OCI-LY1 (cell line): ENCODE results near the gene GJC2.

Experiments used
- H2AFZ ChIP-seq: fragments of 200-600 bp; sonication (generic), shearing (Covaris generic); 2 replicates; pipeline ENCODE4 v1.6.0; 2014; ENCODE audit warnings: antibody characterized with exemption, mild to moderate bottlenecking, low read length
- H3F3A ChIP-seq: fragments of 200-600 bp; sonication (generic), shearing (Covaris generic); 2 replicates; pipeline ENCODE4 v1.6.0; 2014; ENCODE audit warnings: mild to moderate bottlenecking, antibody characterized with exemption, low read length, moderate library complexity; ENCODE audit not compliant: insufficient read depth
- H3K27ac ChIP-seq: fragments of 200-600 bp; sonication (generic); 2 replicates; pipeline ENCODE4 v1.5.1; 2014; ENCODE audit warnings: low read length, mixed run types, mild to moderate bottlenecking, low read depth; ENCODE audit not compliant: poor library complexity, severe bottlenecking
- H3K27me3 ChIP-seq: fragments of 200-600 bp; sonication (generic); 2 replicates; pipeline ENCODE4 v1.6.0; 2014; ENCODE audit warnings: antibody characterized with exemption, mild to moderate bottlenecking, low read length, moderate library complexity; ENCODE audit not compliant: insufficient read depth
- H3K36me3 ChIP-seq: fragments of 200-600 bp; sonication (generic); 2 replicates; pipeline ENCODE4 v1.6.1; 2014; ENCODE audit warnings: mild to moderate bottlenecking, antibody characterized with exemption, low read length, moderate library complexity, mixed read lengths; ENCODE audit not compliant: insufficient read depth
- H3K4me1 ChIP-seq: fragments of 200-600 bp; sonication (generic); 2 replicates; pipeline ENCODE4 v1.5.1; 2014; ENCODE audit warnings: mild to moderate bottlenecking, low read length, moderate library complexity; ENCODE audit not compliant: insufficient read depth, severe bottlenecking
- H3K4me2 ChIP-seq: fragments of 200-600 bp; sonication (generic), shearing (Covaris generic); 2 replicates; pipeline ENCODE4 v1.6.1; 2014; ENCODE audit warnings: low read length
- H3K4me3 ChIP-seq: fragments of 200-600 bp; sonication (generic); 2 replicates; pipeline ENCODE4 v1.5.1; 2014; ENCODE audit warnings: low read length, low read depth, mild to moderate bottlenecking, mixed read lengths; ENCODE audit not compliant: poor library complexity, severe bottlenecking
- H3K79me2 ChIP-seq: fragments of 200-600 bp; shearing (Covaris generic); 2 replicates; pipeline ENCODE4 v1.6.1; 2016; ENCODE audit warnings: mixed run types, low read length, mixed read lengths; ENCODE audit not compliant: insufficient read depth
- H3K9ac ChIP-seq: fragments of 200-600 bp; sonication (generic), shearing (Covaris generic); 2 replicates; pipeline ENCODE4 v1.6.1; 2014; ENCODE audit warnings: mild to moderate bottlenecking, low read length, mixed read lengths
- H3K9me2 ChIP-seq: fragments of 200-600 bp; sonication (generic), shearing (Covaris generic); 2 replicates; pipeline ENCODE4 v1.6.1; 2014; ENCODE audit warnings: low read depth, mild to moderate bottlenecking, low read length, mixed read lengths
- H3K9me3 ChIP-seq: fragments of 200-600 bp; shearing (Covaris generic); 2 replicates; pipeline ENCODE4 v1.6.1; 2014; ENCODE audit warnings: low read length, mixed read lengths
- H4K20me1 ChIP-seq: fragments of 200-600 bp; sonication (generic), shearing (Covaris generic); 2 replicates; pipeline ENCODE4 v1.6.0; 2016; ENCODE audit warnings: mild to moderate bottlenecking, low read length; ENCODE audit not compliant: insufficient read depth
- EZH2 ChIP-seq: fragments of 200-600 bp; sonication (generic), shearing (Covaris generic); IDR thresholded peaks from 2 replicates; pipeline ENCODE4 v1.8.0; 2017; ENCODE audit warnings: borderline replicate concordance, mixed run types, mild to moderate bottlenecking, antibody characterized with exemption, low read length, moderate library complexity, mixed read lengths
- TF ChIP-seq, protein P1 (sequence below): fragments of 200-600 bp; sonication (generic), shearing (Covaris generic); IDR thresholded peaks from 2 replicates; pipeline ENCODE4 v1.5.1; 2017; ENCODE audit warnings: mild to moderate bottlenecking, antibody characterized with exemption, low read length, moderate library complexity, mixed read lengths

Gene GJC2

DNA sequence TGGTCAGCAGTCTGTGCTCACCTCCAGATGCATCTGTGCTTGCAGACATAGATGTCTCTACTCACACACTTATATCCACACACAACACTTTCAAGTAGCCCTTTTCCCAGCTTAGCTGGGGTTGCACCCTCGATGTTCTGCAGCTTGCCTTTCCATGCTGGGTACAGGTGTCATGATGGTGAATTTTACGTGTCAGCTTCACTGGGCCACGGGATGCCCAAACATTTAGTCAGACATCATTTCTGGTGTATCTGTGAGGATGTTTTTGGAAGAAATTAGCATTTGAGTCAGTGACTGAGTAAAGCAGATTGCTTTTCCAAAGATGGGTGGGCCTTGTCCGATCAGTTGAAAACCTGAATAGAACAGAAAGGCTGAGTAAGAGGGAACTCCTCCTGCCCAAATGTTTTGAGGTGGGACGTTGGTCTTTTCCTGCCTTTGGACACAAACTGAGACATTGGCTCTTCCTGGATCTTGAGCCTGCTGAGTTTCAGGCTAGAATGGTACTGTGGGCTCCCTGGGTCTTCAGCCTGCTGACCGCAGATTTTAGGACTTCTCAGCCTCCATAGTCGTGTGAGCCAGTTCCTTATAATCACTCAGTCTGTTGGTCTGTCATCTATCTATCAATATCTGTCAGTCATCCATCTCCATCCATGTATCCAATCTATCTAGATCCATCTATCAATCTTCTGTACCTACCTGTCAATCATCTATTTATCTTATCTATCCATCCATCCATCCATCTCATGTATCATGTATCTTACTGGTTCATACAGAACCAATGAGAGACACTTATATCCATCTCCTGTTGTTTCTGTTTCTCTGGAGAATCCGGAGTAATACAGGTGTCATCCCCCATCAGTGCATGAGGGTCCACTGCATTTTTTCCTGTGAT, 45.4 kb downstream of the GJC2 start:
- Histone ChIP-seq H4K20me1 (no peaks in the 10 kb centered on the region), H3K9me3 (peaks cover 14% of the 10 kb centered on the region), H3K27me3 (no peaks in the 10 kb centered on the region), H3K27ac (no peak overlapping the region), H3K4me3 (no peak overlapping the region), H3K79me2 (no peaks in the 10 kb centered on the region), H2AFZ (no peak overlapping the region), H3K4me2 (no peak overlapping the region), H3K9ac (no peak overlapping the region), H3K9me2 (no peaks in the 10 kb centered on the region), H3F3A (no peaks in the 10 kb centered on the region), H3K4me1 (no peaks in the 10 kb centered on the region), H3K36me3 (no peaks in the 10 kb centered on the region)
- TF ChIP-seq EZH2: no peak
- TF ChIP-seq, protein P1, sequence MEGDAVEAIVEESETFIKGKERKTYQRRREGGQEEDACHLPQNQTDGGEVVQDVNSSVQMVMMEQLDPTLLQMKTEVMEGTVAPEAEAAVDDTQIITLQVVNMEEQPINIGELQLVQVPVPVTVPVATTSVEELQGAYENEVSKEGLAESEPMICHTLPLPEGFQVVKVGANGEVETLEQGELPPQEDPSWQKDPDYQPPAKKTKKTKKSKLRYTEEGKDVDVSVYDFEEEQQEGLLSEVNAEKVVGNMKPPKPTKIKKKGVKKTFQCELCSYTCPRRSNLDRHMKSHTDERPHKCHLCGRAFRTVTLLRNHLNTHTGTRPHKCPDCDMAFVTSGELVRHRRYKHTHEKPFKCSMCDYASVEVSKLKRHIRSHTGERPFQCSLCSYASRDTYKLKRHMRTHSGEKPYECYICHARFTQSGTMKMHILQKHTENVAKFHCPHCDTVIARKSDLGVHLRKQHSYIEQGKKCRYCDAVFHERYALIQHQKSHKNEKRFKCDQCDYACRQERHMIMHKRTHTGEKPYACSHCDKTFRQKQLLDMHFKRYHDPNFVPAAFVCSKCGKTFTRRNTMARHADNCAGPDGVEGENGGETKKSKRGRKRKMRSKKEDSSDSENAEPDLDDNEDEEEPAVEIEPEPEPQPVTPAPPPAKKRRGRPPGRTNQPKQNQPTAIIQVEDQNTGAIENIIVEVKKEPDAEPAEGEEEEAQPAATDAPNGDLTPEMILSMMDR: no peak

DNA sequence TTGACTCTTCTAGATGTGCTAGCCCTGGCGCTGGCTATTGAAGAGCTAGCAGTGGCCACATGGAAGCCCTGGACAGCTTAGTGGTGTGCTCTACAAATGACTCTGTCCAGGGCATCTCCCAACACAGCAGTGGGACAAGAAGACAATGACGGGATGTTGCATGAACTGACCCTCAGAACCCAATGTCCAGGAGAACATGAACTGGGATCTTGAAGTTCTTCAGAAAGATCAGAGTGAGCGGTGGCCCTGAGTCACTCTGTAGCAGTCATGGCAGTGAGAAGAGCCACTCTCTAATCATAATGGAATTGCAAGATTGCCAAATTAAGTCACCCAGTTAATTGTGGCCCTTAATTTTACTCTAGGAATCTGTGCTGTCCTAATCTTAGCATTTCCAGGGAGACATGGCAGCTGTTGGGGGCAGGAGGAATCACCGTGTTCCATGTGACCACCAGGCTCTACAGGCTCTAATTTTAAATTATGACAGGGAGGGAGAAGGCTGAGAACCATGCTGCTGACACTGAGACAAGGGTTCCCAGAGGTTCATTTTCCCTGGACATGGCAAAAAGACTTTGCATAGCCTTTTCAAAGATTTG, 47.9 kb downstream of the GJC2 start:
- Histone ChIP-seq H3K36me3 (no peaks in the 10 kb centered on the region), H3K4me3 (no peak overlapping the region), H3F3A (no peaks in the 10 kb centered on the region), H3K4me1 (no peaks in the 10 kb centered on the region), H3K27me3 (no peaks in the 10 kb centered on the region), H3K9me3 (peaks cover 15% of the 10 kb centered on the region), H3K9me2 (no peaks in the 10 kb centered on the region), H4K20me1 (no peaks in the 10 kb centered on the region), H2AFZ (no peak overlapping the region), H3K9ac (no peak overlapping the region), H3K4me2 (no peak overlapping the region), H3K27ac (no peak overlapping the region), H3K79me2 (no peaks in the 10 kb centered on the region)
- TF ChIP-seq, protein P1: no peak
- no peak for TF ChIP-seq EZH2

DNA sequence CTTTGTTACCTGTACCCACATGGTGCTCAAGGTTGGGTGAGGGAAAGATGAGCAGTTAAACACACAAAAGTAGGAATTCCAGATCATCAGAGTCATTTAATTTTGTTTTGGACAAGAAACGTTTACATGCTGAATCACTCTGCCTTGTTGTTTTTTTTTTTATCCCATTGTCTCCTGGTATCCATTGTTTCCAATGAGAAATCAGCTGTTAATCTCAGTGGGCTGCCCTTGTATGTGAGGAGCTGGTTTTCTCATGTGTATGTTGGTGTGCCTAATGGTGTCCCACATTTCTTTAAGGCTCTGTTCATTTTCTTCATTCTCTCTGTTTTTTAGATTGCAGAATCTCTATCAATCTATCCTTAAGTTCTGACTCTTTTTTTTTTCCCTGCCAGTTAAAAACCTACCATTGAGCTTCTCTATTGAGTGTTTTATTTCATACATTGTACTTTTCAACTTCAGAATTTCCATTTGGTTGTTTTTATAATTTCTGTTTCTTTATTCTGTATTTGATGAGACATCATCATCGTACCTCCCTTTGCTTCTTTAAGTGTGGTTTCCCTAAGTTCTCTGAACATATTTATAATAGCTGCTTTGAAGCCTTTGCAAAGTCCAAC, 49.4 kb downstream of the GJC2 start:
- H3K27me3 ChIP-seq: no peaks in the 10 kb centered on the region
- H3K4me1 ChIP-seq: no peaks in the 10 kb centered on the region
- no peaks in the 10 kb centered on the region for H3F3A ChIP-seq
- H3K4me2 ChIP-seq: no peak overlapping the region
- H3K27ac ChIP-seq: no peak overlapping the region
- H3K9ac ChIP-seq: no peak overlapping the region
- no peaks in the 10 kb centered on the region for H3K79me2 ChIP-seq
- no peak overlapping the region for H3K4me3 ChIP-seq
- H4K20me1 ChIP-seq: no peaks in the 10 kb centered on the region
- TF ChIP-seq EZH2: no peak
- TF ChIP-seq, protein P1: no peak
- no peak overlapping the region for H2AFZ ChIP-seq
- H3K9me2 ChIP-seq: no peaks in the 10 kb centered on the region
- H3K36me3 ChIP-seq: no peaks in the 10 kb centered on the region
- peaks cover 15% of the 10 kb centered on the region for H3K9me3 ChIP-seq
